GM23338 (cell line): ENCODE results near the gene NUB1. TPM values are rescaled to one million over a fixed set of nuclear protein-coding genes. Genes with fewer than 3 reads are reported as not detected.
A peak's percentile ranks its signal among the peaks of the same experiment; 100 is the strongest.

Experiments used
- ATAC-seq: fragments of 200-7000 bp; cut with Tn5 transposase; 3 replicates; pipeline ENCODE4 v1.9.1; 2020
- DNase-seq: peaks from one replicate; pipeline ENCODE4 v3.0.0-alpha.2; 2015; ENCODE audit warnings: low spot score
- H2AFZ ChIP-seq: fragments of 200-600 bp; sonication (generic); 2 replicates; pipeline ENCODE4 v1.8.0; 2016; ENCODE audit warnings: antibody characterized with exemption, mild to moderate bottlenecking, moderate library complexity
- H3F3A ChIP-seq: fragments of 200-600 bp; sonication (generic); replicated peaks from 2 replicates; pipeline ENCODE4 v1.8.0; 2017; ENCODE audit warnings: antibody characterized with exemption, mixed run types, low read depth
- H3K27ac ChIP-seq: fragments of 200-600 bp; sonication (generic); 2 replicates; pipeline ENCODE4 v1.6.1; 2016; ENCODE audit warnings: low read depth
- H3K27me3 ChIP-seq: fragments of 200-600 bp; sonication (generic); 2 replicates; pipeline ENCODE4 v1.8.0; 2016; ENCODE audit warnings: mild to moderate bottlenecking, mixed run types, moderate library complexity; ENCODE audit not compliant: insufficient read depth
- H3K36me3 ChIP-seq: fragments of 200-600 bp; sonication (generic); 2 replicates; pipeline ENCODE4 v1.8.0; 2016; ENCODE audit warnings: mild to moderate bottlenecking; ENCODE audit not compliant: insufficient read depth
- H3K4me1 ChIP-seq: fragments of 200-600 bp; sonication (generic); 2 replicates; pipeline ENCODE4 v1.8.0; 2016; ENCODE audit warnings: mild to moderate bottlenecking, moderate library complexity; ENCODE audit not compliant: insufficient read depth
- H3K4me2 ChIP-seq: fragments of 200-600 bp; sonication (generic); 2 replicates; pipeline ENCODE4 v1.7.1; 2017; ENCODE audit warnings: mixed run types
- H3K4me3 ChIP-seq: fragments of 200-600 bp; sonication (generic); 2 replicates; pipeline ENCODE4 v1.6.1; 2016; ENCODE audit warnings: mixed run types
- H3K79me2 ChIP-seq: fragments of 200-600 bp; sonication (generic); replicated peaks from 2 replicates; pipeline ENCODE4 v1.8.0; 2017; ENCODE audit warnings: mild to moderate bottlenecking; ENCODE audit not compliant: insufficient read depth
- H3K9me2 ChIP-seq: fragments of 200-600 bp; sonication (generic); 2 replicates; pipeline ENCODE4 v1.8.0; 2017; ENCODE audit not compliant: insufficient read depth
- H4K20me1 ChIP-seq: fragments of 200-600 bp; sonication (generic); replicated peaks from 2 replicates; pipeline ENCODE4 v1.8.0; 2017; ENCODE audit warnings: mild to moderate bottlenecking; ENCODE audit not compliant: insufficient read depth
- H3K27ac Mint-ChIP-seq: 2 replicates; pipeline ENCODE4 v1.8.0; 2020; ENCODE audit warnings: inconsistent platforms, mild to moderate bottlenecking, moderate library complexity, mixed read lengths
- H3K27me3 Mint-ChIP-seq: 3 replicates; pipeline ENCODE4 v1.8.0; 2022; ENCODE audit warnings: low read depth, mild to moderate bottlenecking, moderate library complexity, mixed read lengths, inconsistent platforms; ENCODE audit not compliant: insufficient read depth, poor library complexity
- H3K36me3 Mint-ChIP-seq: 3 replicates; pipeline ENCODE4 v1.8.0; 2021; ENCODE audit warnings: low read depth, mild to moderate bottlenecking, inconsistent platforms, moderate library complexity, mixed read lengths
- H3K4me1 Mint-ChIP-seq: 3 replicates; pipeline ENCODE4 v1.8.0; 2020; ENCODE audit warnings: mild to moderate bottlenecking, inconsistent platforms, mixed read lengths
- H3K4me3 Mint-ChIP-seq: 3 replicates; pipeline ENCODE4 v1.8.0; 2021; ENCODE audit warnings: moderate library complexity, mild to moderate bottlenecking, inconsistent platforms, mixed read lengths
- H3K9me3 Mint-ChIP-seq: 3 replicates; pipeline ENCODE4 v1.8.0; 2020; ENCODE audit warnings: moderate library complexity, mild to moderate bottlenecking, inconsistent platforms, mixed read lengths
- CREB1 ChIP-seq: fragments of 250-450 bp; sonication (Bioruptor Pico); IDR thresholded peaks from 2 replicates; pipeline ENCODE4 v1.5.0; 2020; ENCODE audit warnings: low read depth, mild to moderate bottlenecking, moderate library complexity
- CTCF ChIP-seq, 2 experiments: fragments of 200-600 bp in 1 of 2; sonication (generic) in 1 of 2; conservative IDR thresholded peaks; 2 replicates each; pipeline versions ENCODE4 v1.5.1 to v1.6.1; 2016 to 2017; ENCODE audit warnings: antibody characterized with exemption in 2 of 2, low read depth in 2 of 2, mild to moderate bottlenecking in 2 of 2, moderate library complexity in 1 of 2
- ETS1 ChIP-seq: IDR thresholded peaks from 2 replicates; pipeline ENCODE4 v1.6.1; 2016; ENCODE audit warnings: antibody characterized with exemption
- EZH2 ChIP-seq: fragments of 200-600 bp; sonication (generic); IDR thresholded peaks from one replicate; pipeline ENCODE4 v1.8.0; 2017; ENCODE audit warnings: antibody characterized with exemption, mild to moderate bottlenecking, low read depth; ENCODE audit not compliant: unreplicated experiment
- EZH2phosphoT487 ChIP-seq: fragments of 200-600 bp; sonication (generic); IDR thresholded peaks from one replicate; pipeline ENCODE4 v1.8.1; 2018; ENCODE audit warnings: antibody characterized with exemption; ENCODE audit not compliant: unreplicated experiment
- JUNB ChIP-seq: IDR thresholded peaks from one replicate; pipeline ENCODE4 v1.6.1; 2016; ENCODE audit warnings: antibody characterized with exemption; ENCODE audit not compliant: unreplicated experiment
- NANOG ChIP-seq: IDR thresholded peaks from 2 replicates; pipeline ENCODE4 v1.6.1; 2016; ENCODE audit warnings: antibody characterized with exemption, borderline replicate concordance
- POLR2AphosphoS5 ChIP-seq: IDR thresholded peaks from 2 replicates; pipeline ENCODE4 v1.6.1; 2016; ENCODE audit warnings: antibody characterized with exemption, low read depth
- REST ChIP-seq: IDR thresholded peaks from one replicate; pipeline ENCODE4 v1.6.1; 2018; ENCODE audit warnings: antibody characterized with exemption; ENCODE audit not compliant: unreplicated experiment
- STAT1 ChIP-seq: IDR thresholded peaks from one replicate; pipeline ENCODE4 v1.6.1; 2016; ENCODE audit warnings: antibody characterized with exemption; ENCODE audit not compliant: unreplicated experiment
- ZNF114 ChIP-seq: fragments of 250-450 bp; sonication (Bioruptor Pico); IDR thresholded peaks from 2 replicates; pipeline ENCODE4 v1.5.0; 2020; ENCODE audit warnings: mild to moderate bottlenecking, moderate library complexity
- ZNF331 ChIP-seq: fragments of 250-450 bp; sonication (Bioruptor Pico); IDR thresholded peaks from 2 replicates; pipeline ENCODE4 v1.5.0; 2020; ENCODE audit warnings: low read depth, mild to moderate bottlenecking, moderate library complexity
- ZNF462 ChIP-seq: fragments of 250-450 bp; sonication (Bioruptor Pico); IDR thresholded peaks from 2 replicates; pipeline ENCODE4 v1.5.0; 2020; ENCODE audit warnings: mild to moderate bottlenecking, moderate library complexity
- polyA plus RNA-seq: library from polyadenylated mRNA; unstranded; fragments of >200 nt; fragmentation: Nextera tagmentation; extraction: Ambion mirVana; gene quantifications from 2 replicates; pipeline ENCODE4 v1.2.1, GENCODE V29; 2016
- total RNA-seq: library from RNA; depleted of rRNA; stranded (reverse); fragments of >200 nt; shearing (Covaris generic); gene quantifications from 2 replicates; pipeline ENCODE4 v1.2.3, GENCODE V29; 2014

The NUB1 gene
- total and polyA plus RNA-seq, 2 experiments from 2014 or later: 31.8 to 42.3 TPM

GRCh38 chr7:151339651-151340382, 1.8 kb upstream of the NUB1 start:
- H3K79me2 ChIP-seq: peaks cover 20% of the 10 kb centered on the region
- no peak for ATAC-seq
- no peak overlapping the region for H3K4me2 ChIP-seq
- peak overlapping the region; percentile 72 for H2AFZ ChIP-seq
- Mint-ChIP-seq H3K4me3 (no peak overlapping the region), H3K27me3 (peaks cover 4% of the 10 kb centered on the region), H3K27ac (no peak overlapping the region), H3K4me1 (0 out of 3 replicates have a peak, but pooled peaks cover 6% of the 10 kb centered on the region), H3K36me3 (peaks cover 4% of the 10 kb centered on the region; the same call in 1 of the 3 replicates), H3K9me3 (no peaks in the 10 kb centered on the region; the same call in 1 of the 3 replicates)
- no peaks in the 10 kb centered on the region for H3K27me3 ChIP-seq
- peaks cover 8% of the 10 kb centered on the region; the same call in 1 of the 2 replicates for H3K4me1 ChIP-seq
- H4K20me1 ChIP-seq: peaks cover 3% of the 10 kb centered on the region; the same call in 1 of the 2 replicates
- no peaks in the 10 kb centered on the region for H3K9me2 ChIP-seq
- no peaks in the 10 kb centered on the region for H3K36me3 ChIP-seq
- no peak overlapping the region for H3K27ac ChIP-seq
- no peaks in the 10 kb centered on the region for H3F3A ChIP-seq
- H3K4me3 ChIP-seq: no peak overlapping the region
- TF ChIP-seq ZNF114 (CRISPR knock-in tag) (no peak), CREB1 (no peak), JUNB (no peak), REST (no peak), ETS1 (no peak), ZNF331 (CRISPR knock-in tag) (no peak), ZNF462 (CRISPR knock-in tag) (no peak), POLR2AphosphoS5 (no peak), CTCF (conservative IDR thresholded peaks at IDR 0.05; ENCODE audit: low read depth in 2 of 2) (no peak), STAT1 (no peak), EZH2phosphoT487 (no peak), NANOG (no peak), EZH2 (no peak)
- DNase-seq: no peak
